Gastrocnemius medialis (tissue), 4 donors: Measurements from ENCODE around the gene GPC6. TPM values are rescaled to one million over a fixed set of nuclear protein-coding genes. Genes with fewer than 3 reads are reported as not detected.

Source experiments
- ATAC-seq, 2 donors: fragments of 150-250 bp; one replicate each; pipeline ENCODE4 v1.9.1; 2016
- DNase-seq, 2 donors: peaks; one replicate each; pipeline ENCODE4 v3.0.0-alpha.2; 2019
- H3K27ac ChIP-seq, 4 donors: fragments of 200-600 bp; sonication (generic); 1 replicate in 1 of 4; 2 replicates in 3 of 4; pipeline ENCODE4 v1.5.1; 2016 to 2018; ENCODE audit warnings: mild to moderate bottlenecking in 2 of 4, moderate library complexity in 1 of 4
- H3K27me3 ChIP-seq, 3 donors: fragments of 200-600 bp; sonication (generic) in 2 of 3; 1 replicate in 1 of 3; 2 replicates in 2 of 3; pipeline versions ENCODE4 v1.5.1 to v1.6.0; 2016 to 2019; ENCODE audit warnings: mild to moderate bottlenecking in 1 of 3, moderate library complexity in 1 of 3
- H3K36me3 ChIP-seq, 2 donors: fragments of 200-600 bp; sonication (generic) in 1 of 2; one replicate each; pipeline ENCODE4 v1.5.1; 2017 to 2018
- H3K4me1 ChIP-seq, 2 donors: fragments of 200-600 bp; sonication (generic) in 1 of 2; one replicate each; pipeline ENCODE4 v1.5.1; 2016 to 2017; ENCODE audit warnings: mild to moderate bottlenecking in 2 of 2
- H3K4me3 ChIP-seq, 4 donors: fragments of 200-600 bp; sonication (generic) in 3 of 4; 1 replicate in 1 of 4; 2 replicates in 3 of 4; pipeline ENCODE4 v1.5.1; 2016 to 2019; ENCODE audit warnings: mild to moderate bottlenecking in 2 of 4
- H3K9me3 ChIP-seq, 3 donors: fragments of 200-600 bp; sonication (generic) in 2 of 3; 1 replicate in 1 of 3; 2 replicates in 2 of 3; pipeline ENCODE4 v1.5.1; 2016 to 2019
- POLR2A ChIP-seq, 2 donors: fragments of 450-650 bp; IDR thresholded peaks; one replicate each; pipeline ENCODE4 v1.6.1; 2017; ENCODE audit warnings: antibody characterized with exemption in 2 of 2, mild to moderate bottlenecking in 2 of 2, moderate library complexity in 2 of 2
- in situ Hi-C, 4 donors: fragments of 200-750 bp; cut with MboI; loops; one replicate each; pipeline versions ENCODE4 v1.15.0 to v1.8.0; 2017; ENCODE audit warnings: low sequenced_read_pairs in 4 of 4
- intact Hi-C: fragments of 100-400 bp; cut with DNase I; formaldehyde crosslinking; loops from one replicate; pipeline ENCODE4 v1.15.1; 2023; ENCODE audit warnings: low total_unique reads
- total RNA-seq, 4 donors: library from RNA; depleted of rRNA; stranded (reverse); fragments of >200 nt; gene quantifications; one replicate each; pipeline versions ENCODE4 v1.1.0 to v1.2.3, GENCODE V29; 2016
- TF ChIP-seq, protein P1 (sequence below), 5 experiments: fragments of 450-650 bp in 3 of 5; fragments of 200-600 bp in 2 of 5; sonication (generic) in 2 of 5; IDR thresholded peaks in 4 of 5; conservative IDR thresholded peaks in 1 of 5; 1 replicate in 4 of 5; 2 replicates in 1 of 5; pipeline ENCODE4 v1.5.1; 2016 to 2019; ENCODE audit warnings: antibody characterized with exemption in 5 of 5, mild to moderate bottlenecking in 3 of 5, moderate library complexity in 3 of 5

GPC6 gene
- total RNA-seq, 4 donors from 2014 or later = 0.47 to 0.88 (median 0.59) TPM

DNA sequence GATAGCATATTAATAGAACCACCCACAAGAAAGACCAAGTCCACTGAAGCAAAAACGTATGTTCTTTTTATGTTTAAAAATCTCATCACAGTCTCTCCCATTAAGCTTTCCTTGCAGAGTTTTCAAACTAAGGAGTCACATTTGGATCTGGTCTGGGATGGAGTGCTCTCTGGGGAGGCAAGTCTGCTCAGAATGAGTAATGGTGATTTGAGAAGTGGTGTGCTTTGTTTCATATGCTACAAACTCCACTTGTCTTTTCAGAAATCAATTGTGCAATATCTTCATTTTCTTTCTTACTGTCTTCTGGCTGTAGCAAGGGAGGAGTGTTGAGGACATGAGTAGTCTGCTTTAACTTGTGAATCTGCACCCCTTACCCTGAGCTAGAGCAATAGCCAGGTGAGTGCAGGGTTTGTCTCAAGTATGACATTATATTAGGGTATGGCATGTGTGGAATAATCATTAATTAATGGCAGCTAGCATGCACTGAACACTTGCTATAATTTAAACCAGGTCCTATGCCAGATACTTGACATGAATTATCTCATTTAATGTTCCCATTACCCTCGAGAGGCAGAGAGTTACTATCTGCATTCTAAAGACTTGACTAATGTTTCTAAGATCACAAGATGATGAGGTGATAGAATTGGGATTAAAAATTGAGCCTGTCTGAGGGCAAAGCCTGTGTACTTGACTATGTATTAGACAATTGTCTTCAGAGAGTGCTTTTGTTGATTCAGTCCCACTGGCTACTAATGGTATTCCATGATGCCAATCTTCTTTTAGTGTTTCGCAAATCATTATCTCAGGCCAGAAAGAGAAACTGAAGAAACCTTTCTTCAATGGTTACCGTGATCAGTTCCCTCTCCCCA lies 171.8 kb downstream of the GPC6 start:
- Histone ChIP-seq H3K36me3 (no peaks in the 10 kb centered on the region), H3K27me3 (no peaks in the 10 kb centered on the region), H3K9me3 (no peaks in the 10 kb centered on the region), H3K27ac (no peak overlapping the region), H3K4me1 (no peaks in the 10 kb centered on the region), H3K4me3 (no peak overlapping the region)
- no peak for TF ChIP-seq POLR2A (IDR thresholded peaks at IDR 0.05)
- TF ChIP-seq, protein P1, sequence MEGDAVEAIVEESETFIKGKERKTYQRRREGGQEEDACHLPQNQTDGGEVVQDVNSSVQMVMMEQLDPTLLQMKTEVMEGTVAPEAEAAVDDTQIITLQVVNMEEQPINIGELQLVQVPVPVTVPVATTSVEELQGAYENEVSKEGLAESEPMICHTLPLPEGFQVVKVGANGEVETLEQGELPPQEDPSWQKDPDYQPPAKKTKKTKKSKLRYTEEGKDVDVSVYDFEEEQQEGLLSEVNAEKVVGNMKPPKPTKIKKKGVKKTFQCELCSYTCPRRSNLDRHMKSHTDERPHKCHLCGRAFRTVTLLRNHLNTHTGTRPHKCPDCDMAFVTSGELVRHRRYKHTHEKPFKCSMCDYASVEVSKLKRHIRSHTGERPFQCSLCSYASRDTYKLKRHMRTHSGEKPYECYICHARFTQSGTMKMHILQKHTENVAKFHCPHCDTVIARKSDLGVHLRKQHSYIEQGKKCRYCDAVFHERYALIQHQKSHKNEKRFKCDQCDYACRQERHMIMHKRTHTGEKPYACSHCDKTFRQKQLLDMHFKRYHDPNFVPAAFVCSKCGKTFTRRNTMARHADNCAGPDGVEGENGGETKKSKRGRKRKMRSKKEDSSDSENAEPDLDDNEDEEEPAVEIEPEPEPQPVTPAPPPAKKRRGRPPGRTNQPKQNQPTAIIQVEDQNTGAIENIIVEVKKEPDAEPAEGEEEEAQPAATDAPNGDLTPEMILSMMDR (IDR thresholded peaks at IDR 0.05 in 4 of 5, conservative IDR thresholded peaks at IDR 0.05 in 1 of 5) = no peak
- intact Hi-C loops (no loop called here), in situ Hi-C loops (no loop called here)
- no peak for ATAC-seq
- DNase-seq = no peak

DNA sequence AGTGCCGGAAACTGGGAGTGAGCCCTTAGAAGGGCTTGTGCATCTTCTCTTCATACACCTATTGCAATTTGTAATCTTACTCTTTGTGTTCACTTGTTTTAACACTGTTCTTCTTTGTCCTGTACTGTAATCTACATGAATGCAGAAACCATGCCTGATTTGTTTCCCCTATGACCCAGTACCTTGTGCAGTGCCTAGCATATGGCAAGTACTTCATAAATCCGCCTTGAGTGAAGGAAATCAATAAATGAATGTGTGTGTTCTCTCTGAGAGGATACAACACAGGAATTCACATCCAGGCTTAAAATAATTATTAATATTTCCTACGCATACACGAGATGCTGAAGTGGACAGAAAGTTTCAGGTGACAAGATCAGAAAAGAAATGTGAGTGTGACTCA lies 172.6 kb downstream of the GPC6 start:
- in situ Hi-C loops = no loop called here

DNA sequence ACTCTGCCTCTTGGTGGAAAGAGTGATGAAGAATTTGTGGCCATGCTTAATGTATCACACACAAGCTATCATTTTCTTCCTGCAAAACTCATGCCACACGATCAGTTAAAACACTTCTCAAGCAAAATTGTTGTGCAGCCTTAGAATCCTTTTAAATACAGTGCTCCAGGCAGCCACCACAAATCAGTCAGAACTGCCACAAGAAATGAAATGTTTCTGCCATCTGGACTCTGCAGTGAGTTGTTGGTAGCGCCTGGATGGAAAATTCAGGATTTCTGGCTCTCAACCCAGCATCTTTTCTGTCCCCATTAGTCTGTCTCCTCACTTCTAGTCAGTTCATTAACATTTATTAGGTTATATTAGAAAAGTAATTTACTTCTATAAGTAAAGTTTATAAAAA lies 179.5 kb downstream of the GPC6 start:
- Histone ChIP-seq H3K9me3 (no peaks in the 10 kb centered on the region), H3K27ac (no peak overlapping the region), H3K27me3 (no peaks in the 10 kb centered on the region), H3K4me3 (no peak overlapping the region), H3K36me3 (no peaks in the 10 kb centered on the region), H3K4me1 (no peaks in the 10 kb centered on the region)
- intact Hi-C loops = no loop called here
- in situ Hi-C loops = no loop called here
- TF ChIP-seq POLR2A (IDR thresholded peaks at IDR 0.05) = no peak
- TF ChIP-seq, protein P1 (IDR thresholded peaks at IDR 0.05 in 4 of 5, conservative IDR thresholded peaks at IDR 0.05 in 1 of 5) = no peak
- DNase-seq (no peak), ATAC-seq (no peak)

More for the DNA sequence above, 172.6 kb downstream of the GPC6 start:
- DNase-seq (no peak), ATAC-seq (no peak)
- no peak for TF ChIP-seq POLR2A (IDR thresholded peaks at IDR 0.05)
- TF ChIP-seq, protein P1 (IDR thresholded peaks at IDR 0.05 in 4 of 5, conservative IDR thresholded peaks at IDR 0.05 in 1 of 5) = no peak
- no peak overlapping the region for H3K27ac ChIP-seq
- intact Hi-C loops = no loop called here
- no peaks in the 10 kb centered on the region for H3K27me3 ChIP-seq
- H3K36me3 ChIP-seq = no peaks in the 10 kb centered on the region
- H3K9me3 ChIP-seq = no peaks in the 10 kb centered on the region
- H3K4me3 ChIP-seq = no peak overlapping the region
- no peaks in the 10 kb centered on the region for H3K4me1 ChIP-seq

DNA sequence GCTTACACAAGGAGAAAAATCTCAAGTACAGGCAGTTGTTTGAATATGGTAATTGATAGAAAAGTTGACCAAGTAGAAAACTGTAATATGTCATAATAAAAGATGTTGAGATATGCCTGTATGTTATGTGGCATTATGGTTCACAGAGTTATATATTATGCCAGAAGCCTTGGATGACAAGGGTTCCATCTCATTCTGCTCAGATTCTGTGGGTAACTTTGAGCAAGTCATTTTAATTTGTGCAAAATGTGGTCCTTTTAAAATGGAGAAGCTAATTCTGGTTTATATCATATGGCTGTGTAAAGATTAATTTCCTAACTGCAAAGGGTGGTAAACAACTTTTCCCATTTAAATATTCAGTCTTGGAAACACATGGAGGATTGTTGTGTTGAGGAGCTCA lies 180.9 kb downstream of the GPC6 start:
- H3K9me3 ChIP-seq = no peaks in the 10 kb centered on the region
- H3K36me3 ChIP-seq = no peaks in the 10 kb centered on the region
- intact Hi-C loops = no loop called here
- H3K4me3 ChIP-seq = no peak overlapping the region
- DNase-seq (no peak), ATAC-seq (no peak)
- no peak for TF ChIP-seq POLR2A (IDR thresholded peaks at IDR 0.05)
- TF ChIP-seq, protein P1 (IDR thresholded peaks at IDR 0.05 in 4 of 5, conservative IDR thresholded peaks at IDR 0.05 in 1 of 5) = no peak
- H3K27ac ChIP-seq = no peak overlapping the region
- no peaks in the 10 kb centered on the region for H3K4me1 ChIP-seq
- H3K27me3 ChIP-seq = no peaks in the 10 kb centered on the region
- in situ Hi-C loops = no loop called here
